Smooth muscle cell (in vitro differentiated cells): ENCODE measurements around the gene ATP10A. TPM values are rescaled to one million over a fixed set of nuclear protein-coding genes. Genes with fewer than 3 reads are reported as not detected.

Experiments
- DNase-seq: peaks from one replicate; lab custom pipeline; 2025; ENCODE audit not compliant: unreplicated experiment; lab: John Stamatoyannopoulos, UW
- H2AFZ ChIP-seq: fragments of 200-600 bp; sonication (generic); 2 replicates; pipeline ENCODE4 v1.6.0; 2016; ENCODE audit warnings: antibody characterized with exemption, low read depth, mild to moderate bottlenecking
- H3F3A ChIP-seq: fragments of 200-600 bp; sonication (generic); 2 replicates; pipeline ENCODE4 v1.6.0; 2017; ENCODE audit warnings: antibody characterized with exemption, low read depth
- H3K27ac ChIP-seq: fragments of 200-600 bp; sonication (generic); 2 replicates; pipeline ENCODE4 v1.5.1; 2016; ENCODE audit warnings: low read depth, mild to moderate bottlenecking
- H3K27me3 ChIP-seq: fragments of 200-600 bp; sonication (generic); 2 replicates; pipeline ENCODE4 v1.6.1; 2016; ENCODE audit warnings: low read depth, mild to moderate bottlenecking
- H3K36me3 ChIP-seq: fragments of 200-600 bp; sonication (generic); 2 replicates; pipeline ENCODE4 v1.5.1; 2016; ENCODE audit warnings: low read depth
- H3K4me1 ChIP-seq: fragments of 200-600 bp; sonication (generic); 2 replicates; pipeline ENCODE4 v1.5.1; 2016; ENCODE audit warnings: low read depth
- H3K4me2 ChIP-seq: fragments of 200-600 bp; sonication (generic); 2 replicates; pipeline ENCODE4 v1.6.0; 2016; ENCODE audit warnings: mild to moderate bottlenecking
- H3K4me3 ChIP-seq: fragments of 200-600 bp; sonication (generic); 2 replicates; pipeline ENCODE4 v1.5.1; 2016; ENCODE audit warnings: mild to moderate bottlenecking
- H3K79me2 ChIP-seq: fragments of 200-600 bp; sonication (generic); 2 replicates; pipeline ENCODE4 v1.6.0; 2016; ENCODE audit warnings: low read depth, mild to moderate bottlenecking
- H3K9ac ChIP-seq: fragments of 200-600 bp; sonication (generic); 2 replicates; pipeline ENCODE4 v1.6.0; 2016; ENCODE audit warnings: low read depth
- H3K9me3 ChIP-seq: fragments of 200-600 bp; sonication (generic); replicated peaks from 2 replicates; pipeline ENCODE4 v1.5.1; 2016; ENCODE audit warnings: low read depth
- H4K20me1 ChIP-seq: fragments of 200-600 bp; sonication (generic); 2 replicates; pipeline ENCODE4 v1.6.0; 2016; ENCODE audit warnings: low read depth
- CTCF ChIP-seq: fragments of 200-600 bp; sonication (generic); IDR thresholded peaks from 2 replicates; pipeline ENCODE4 v1.5.1; 2017; ENCODE audit warnings: borderline replicate concordance, mild to moderate bottlenecking, antibody characterized with exemption; ENCODE audit not compliant: insufficient read depth, poor library complexity, severe bottlenecking
- WGBS: methylation state at CpG from one replicate; pipeline ENCODE4 v1.1.7; 2016; ENCODE audit warnings: low lambda C conversion rate; 5-methylcytosine and 5-hydroxymethylcytosine counted together
- polyA plus RNA-seq: library from polyadenylated mRNA; unstranded; fragments of >200 nt; fragmentation: Nextera tagmentation; extraction: Ambion mirVana; gene quantifications from 2 replicates; pipeline ENCODE4 v1.2.1, GENCODE V29; 2016
- total RNA-seq: library from RNA; depleted of rRNA; stranded (reverse); fragments of >200 nt; gene quantifications from 2 replicates; pipeline ENCODE4 v1.2.3, GENCODE V29; 2014

The ATP10A gene
- total and polyA plus RNA-seq, 2 experiments from 2014 or later, result 10.6 to 12.3 TPM

- Histone ChIP-seq H3K4me1 (no peaks in the 10 kb centered on the region), H3K4me2 (no peak overlapping the region), H3K27ac (no peak overlapping the region), H3K27me3 (no peaks in the 10 kb centered on the region), H4K20me1 (no peaks in the 10 kb centered on the region), H3K9me3 (no peaks in the 10 kb centered on the region), H3K36me3 (no peaks in the 10 kb centered on the region), H3K9ac (no peak overlapping the region), H3K4me3 (no peak overlapping the region), H2AFZ (no peak overlapping the region), H3F3A (no peaks in the 10 kb centered on the region), H3K79me2 (no peaks in the 10 kb centered on the region)
- WGBS, result 91% methylated on average over 7 of the region's 7 CpGs
- no peak for DNase-seq
- TF ChIP-seq CTCF, result no peak
These were observed 184.6 kb downstream of the ATP10A start for GRCh38 chr15:25678500-25678855.

GRCh38 chr15:25677719-25678499, 185.2 kb downstream of the ATP10A start:
- no peaks in the 10 kb centered on the region for H3K9me3 ChIP-seq
- no peak for DNase-seq
- no peaks in the 10 kb centered on the region for H4K20me1 ChIP-seq
- H3K9ac ChIP-seq, result no peak overlapping the region
- 55% methylated on average over 9 of the region's 9 CpGs for WGBS
- no peak for TF ChIP-seq CTCF
- H3K27me3 ChIP-seq, result no peaks in the 10 kb centered on the region
- no peak overlapping the region for H3K4me2 ChIP-seq
- H3K27ac ChIP-seq, result no peak overlapping the region
- no peak overlapping the region for H3K4me3 ChIP-seq
- no peaks in the 10 kb centered on the region for H3K79me2 ChIP-seq
- no peak overlapping the region for H2AFZ ChIP-seq
- no peaks in the 10 kb centered on the region for H3K4me1 ChIP-seq
- H3F3A ChIP-seq, result no peaks in the 10 kb centered on the region
- no peaks in the 10 kb centered on the region for H3K36me3 ChIP-seq

- Histone ChIP-seq H3K9ac (no peak overlapping the region), H3K4me2 (no peak overlapping the region), H3F3A (peaks cover 3% of the 10 kb centered on the region), H3K4me1 (peaks cover 5% of the 10 kb centered on the region), H3K4me3 (no peak overlapping the region), H3K36me3 (no peaks in the 10 kb centered on the region), H3K79me2 (no peaks in the 10 kb centered on the region), H4K20me1 (no peaks in the 10 kb centered on the region), H2AFZ (no peak overlapping the region), H3K27me3 (no peaks in the 10 kb centered on the region), H3K27ac (no peak overlapping the region), H3K9me3 (no peaks in the 10 kb centered on the region)
- TF ChIP-seq CTCF, result no peak
- WGBS, result 94% methylated on average over 8 of the region's 8 CpGs
- DNase-seq, result no peak
These were observed 187.1 kb downstream of the ATP10A start for GRCh38 chr15:25676070-25676469.

- Histone ChIP-seq H4K20me1 (no peaks in the 10 kb centered on the region), H2AFZ (no peak overlapping the region), H3K4me2 (no peak overlapping the region), H3K79me2 (no peaks in the 10 kb centered on the region), H3K9me3 (no peaks in the 10 kb centered on the region), H3K36me3 (no peaks in the 10 kb centered on the region), H3K4me3 (no peak overlapping the region), H3K27ac (no peak overlapping the region), H3K4me1 (peaks cover 11% of the 10 kb centered on the region), H3F3A (peaks cover 10% of the 10 kb centered on the region), H3K9ac (no peak overlapping the region), H3K27me3 (no peaks in the 10 kb centered on the region)
- WGBS, result 92% methylated on average over 8 of the region's 8 CpGs
- no peak for DNase-seq
- no peak for TF ChIP-seq CTCF
These were observed 187.7 kb downstream of the ATP10A start for GRCh38 chr15:25675396-25675795.
